ENCODE data around the gene BMPR1A. TPM values are rescaled to one million over a fixed set of nuclear protein-coding genes. Genes with fewer than 3 reads are reported as not detected.

BMPR1A gene
- total and polyA plus RNA-seq, 10 of the 15 experiments (the other 5 are each of a cell fraction or from before 2014, with no cell fraction given), result 2.3 to 22.7 (median 13.1) TPM

GRCh38 chr10:86956195-86956847 lies 199.9 kb downstream of the BMPR1A start:
- no peak overlapping the region for H3K4me3 ChIP-seq
- intact Hi-C loops (cut with micrococcal nuclease; ENCODE audit: unreplicated experiment), result no loop called here
- ChIA-PET POLR2A (interaction anchor here (1.4 to 1.5 kb wide), 2 partner anchors 10 to 13 kb away, joined by 3 to 4 read pairs; no protein-coding TSS in a partner anchor), CTCF (interaction anchor here (1.7 kb wide), 1 partner anchor 10 kb away, joined by 9 read pairs; no protein-coding TSS in a partner anchor), RAD21 (ENCODE audit: unreplicated experiment) (no interaction called here), SMC1A (ENCODE audit: uncharacterized antibody, unreplicated experiment) (interaction anchor here (1.1 to 1.2 kb wide), 2 partner anchors 9 to 18 kb away, joined by 3 read pairs; no protein-coding TSS in a partner anchor)
- DNase-seq (ENCODE audit: low read depth, low spot score), result no peak
- no peak for FAIRE-seq
- H3K4me1 ChIP-seq (ENCODE audit: control insufficient read depth, insufficient read depth, low read length), result peaks cover 8% of the 10 kb centered on the region
- H3K27ac ChIP-seq (ENCODE audit: control insufficient read depth, insufficient read depth), result no peak overlapping the region
- H2AFZ ChIP-seq (ENCODE audit: control insufficient read depth, low read depth, low read length), result no peak overlapping the region
- TF ChIP-seq GATAD2B (conservative IDR thresholded peaks at IDR 0.05; ENCODE audit: low read depth) (no peak), NFYB (IDR thresholded peaks at IDR 0.05; ENCODE audit: insufficient read depth, low read depth, low read length) (no peak), CBX3 (IDR thresholded peaks at IDR 0.05; ENCODE audit: borderline replicate concordance, low read depth) (no peak), FOS (IDR thresholded peaks at IDR 0.05; ENCODE audit: borderline replicate concordance, extremely low read depth, insufficient read length) (no peak), E2F4 (IDR thresholded peaks at IDR 0.05; ENCODE audit: low read depth, low read length) (no peak), ZNF384 (IDR thresholded peaks at IDR 0.05; ENCODE audit: borderline replicate concordance, low read depth, low read length) (no peak), ZBTB33 (IDR thresholded peaks at IDR 0.05) (no peak), ATF2 (IDR thresholded peaks at IDR 0.05; ENCODE audit: low read length) (no peak), RB1 (IDR thresholded peaks at IDR 0.05; ENCODE audit: borderline replicate concordance) (no peak), HDAC2 (IDR thresholded peaks at IDR 0.05) (no peak), HDGF (IDR thresholded peaks at IDR 0.05) (no peak), KDM1A (IDR thresholded peaks at IDR 0.05; ENCODE audit: borderline replicate concordance) (no peak), TARDBP (IDR thresholded peaks at IDR 0.05; ENCODE audit: borderline replicate concordance) (no peak), ZNF217 (IDR thresholded peaks at IDR 0.05) (no peak), ATF7 (IDR thresholded peaks at IDR 0.05; ENCODE audit: low read depth) (no peak), NR2C2 (IDR thresholded peaks at IDR 0.05; ENCODE audit: borderline replicate concordance, control insufficient read depth, insufficient read length, low read depth) (no peak), SMC3 (IDR thresholded peaks at IDR 0.05; ENCODE audit: borderline replicate concordance, low read length) (no peak), USF1 (IDR thresholded peaks at IDR 0.05; ENCODE audit: borderline replicate concordance, extremely low read length, insufficient read depth, low read depth, low read length) (no peak), SUZ12 (IDR thresholded peaks at IDR 0.05; ENCODE audit: unreplicated experiment) (no peak), MTA3 (IDR thresholded peaks at IDR 0.05; ENCODE audit: borderline replicate concordance, low read length) (no peak)
- H4K20me1 ChIP-seq (ENCODE audit: control insufficient read depth, insufficient read depth), result no peaks in the 10 kb centered on the region
- no peaks in the 10 kb centered on the region for H3K79me2 ChIP-seq (ENCODE audit: control insufficient read depth, insufficient read depth, low read length)
- H3K27me3 ChIP-seq (replicated peaks in 1 of 2; ENCODE audit: control insufficient read depth in 2 of 2, insufficient read depth in 2 of 2, low read length in 1 of 2), result no peaks in the 10 kb centered on the region
- in situ Hi-C loops (cut with MboI), result no loop called here
- WGBS (ENCODE audit: insufficient coverage, insufficient replicate concordance, low lambda C conversion rate, missing lambda C conversion rate), result 50% methylated on average over 7 of the region's 7 CpGs
- H3K9me3 ChIP-seq (replicated peaks; ENCODE audit: control insufficient read depth, insufficient read depth, low read length), result no peaks in the 10 kb centered on the region; the same call in 2 of the 3 replicates
- no TSS peak for BruUV-seq (replicated peaks)
- H3K4me2 ChIP-seq (ENCODE audit: control insufficient read depth, insufficient read depth), result no peak overlapping the region
- ATAC-seq, result no peak
- H3K36me3 ChIP-seq (ENCODE audit: control insufficient read depth in 2 of 2, insufficient read depth in 2 of 2, low read length in 1 of 2), result no peaks in the 10 kb centered on the region
- H3K9ac ChIP-seq (ENCODE audit: control insufficient read depth, insufficient read depth, low read length), result no peak overlapping the region

Data from GM12878 (cell line).